SK-N-SH treated with all-trans-retinoic acid at 6 μM for 48 hours (cell line): ENCODE data around the gene WNT9B.

Experiments used
- TOX ChIP-seq: fragments of 250-450 bp; sonication (Bioruptor Pico); IDR thresholded peaks from 2 replicates; pipeline ENCODE4 v1.8.0; 2021; ENCODE audit warnings: mild to moderate bottlenecking, moderate library complexity, borderline replicate concordance
- TF ChIP-seq, protein P1 (sequence below): fragments of 250-450 bp; sonication (Bioruptor Pico); IDR thresholded peaks from 2 replicates; pipeline ENCODE4 v1.5.1; 2021; ENCODE audit warnings: mild to moderate bottlenecking, moderate library complexity

DNA sequence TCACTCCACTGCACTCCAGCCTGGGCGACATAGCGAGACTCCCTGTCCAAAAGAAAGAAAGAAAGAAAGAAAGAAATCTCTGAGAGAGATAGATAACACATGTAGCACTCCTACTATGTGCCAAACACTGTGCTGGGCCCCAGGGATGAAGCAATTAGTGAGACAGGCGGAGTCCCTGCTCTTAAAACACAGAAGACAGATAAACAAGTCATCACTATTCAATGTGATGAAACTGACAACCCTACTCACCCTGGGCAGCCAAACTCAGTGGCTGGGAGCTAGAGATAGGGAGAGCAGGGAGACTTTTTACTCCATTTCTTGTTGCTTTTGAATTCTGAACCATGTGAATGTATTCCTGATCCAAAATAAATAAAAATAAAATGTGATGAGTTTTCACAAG, 36.3 kb downstream of the WNT9B start:
- TF ChIP-seq TOX (CRISPR knock-in tag): no peak
- TF ChIP-seq, protein P1, sequence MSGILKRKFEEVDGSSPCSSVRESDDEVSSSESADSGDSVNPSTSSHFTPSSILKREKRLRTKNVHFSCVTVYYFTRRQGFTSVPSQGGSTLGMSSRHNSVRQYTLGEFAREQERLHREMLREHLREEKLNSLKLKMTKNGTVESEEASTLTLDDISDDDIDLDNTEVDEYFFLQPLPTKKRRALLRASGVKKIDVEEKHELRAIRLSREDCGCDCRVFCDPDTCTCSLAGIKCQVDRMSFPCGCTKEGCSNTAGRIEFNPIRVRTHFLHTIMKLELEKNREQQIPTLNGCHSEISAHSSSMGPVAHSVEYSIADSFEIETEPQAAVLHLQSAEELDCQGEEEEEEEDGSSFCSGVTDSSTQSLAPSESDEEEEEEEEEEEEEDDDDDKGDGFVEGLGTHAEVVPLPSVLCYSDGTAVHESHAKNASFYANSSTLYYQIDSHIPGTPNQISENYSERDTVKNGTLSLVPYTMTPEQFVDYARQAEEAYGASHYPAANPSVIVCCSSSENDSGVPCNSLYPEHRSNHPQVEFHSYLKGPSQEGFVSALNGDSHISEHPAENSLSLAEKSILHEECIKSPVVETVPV (CRISPR knock-in tag): no peak
